HL-60 (cell line): ENCODE data around the gene IL31RA.

Experiments
- DNase-seq, 2 experiments: peaks; one replicate each; pipeline ENCODE4 v3.0.0-alpha.2; 2010 to 2020; ENCODE audit warnings: low read depth in 1 of 2, low spot score in 1 of 2
- H3K27ac ChIP-seq: fragments of 250-450 bp; sonication (Bioruptor Pico); replicated peaks from 2 replicates; pipeline ENCODE4 v1.5.1; 2020; ENCODE audit warnings: mild to moderate bottlenecking, moderate library complexity
- H3K27me3 ChIP-seq: fragments of 250-450 bp; sonication (Bioruptor Pico); 2 replicates; pipeline ENCODE4 v1.5.1; 2021; ENCODE audit warnings: mild to moderate bottlenecking, moderate library complexity; ENCODE audit not compliant: insufficient read depth, poor library complexity, severe bottlenecking
- H3K4me3 ChIP-seq: replicated peaks from 2 replicates; pipeline ENCODE4 v1.5.1; 2011; ENCODE audit warnings: mild to moderate bottlenecking, control low read depth, low read length; ENCODE audit not compliant: insufficient read depth
- GABPA ChIP-seq: IDR thresholded peaks from 2 replicates; pipeline ENCODE4 v1.6.1; 2012; ENCODE audit warnings: low read depth
- POLR2AphosphoS5 ChIP-seq: IDR thresholded peaks from 2 replicates; pipeline ENCODE4 v1.6.1; 2012; ENCODE audit warnings: low read depth
- SPI1 ChIP-seq: IDR thresholded peaks from 2 replicates; pipeline ENCODE4 v1.6.1; 2012; ENCODE audit warnings: low read depth, mild to moderate bottlenecking, borderline replicate concordance
- TF ChIP-seq, protein P1 (sequence below): IDR thresholded peaks from 2 replicates; pipeline ENCODE4 v1.6.1; 2012; ENCODE audit warnings: low read depth; ENCODE audit not compliant: insufficient replicate concordance
- TF ChIP-seq, protein P2 (sequence below): IDR thresholded peaks from one replicate; pipeline ENCODE4 v1.5.1; 2011; ENCODE audit warnings: low read length, control low read depth, inconsistent platforms; ENCODE audit not compliant: insufficient read depth

The IL31RA gene

DNA sequence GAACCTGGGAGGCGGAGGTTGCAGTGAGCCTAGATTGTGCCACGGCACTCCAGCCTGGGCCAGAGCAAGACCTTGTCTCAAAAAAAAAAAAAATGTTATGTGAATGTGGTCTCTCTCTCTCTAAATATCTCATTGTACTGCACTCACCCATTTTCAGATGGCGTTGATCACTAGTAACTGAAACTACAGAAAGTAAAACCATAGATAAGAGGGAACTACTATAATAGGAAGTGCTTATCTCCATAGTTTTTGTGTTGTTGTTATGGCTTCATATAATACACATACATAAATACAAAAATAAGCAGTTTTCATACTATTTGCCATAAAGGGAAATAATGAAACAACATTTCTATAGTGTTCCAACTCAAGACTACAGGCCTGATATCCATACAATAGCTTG, 9.1 kb downstream of the IL31RA start:
- DNase-seq: no peak
- no peak overlapping the region for H3K4me3 ChIP-seq
- no peaks in the 10 kb centered on the region for H3K27me3 ChIP-seq
- no peak for TF ChIP-seq POLR2AphosphoS5
- no peak for TF ChIP-seq SPI1
- TF ChIP-seq, protein P1, sequence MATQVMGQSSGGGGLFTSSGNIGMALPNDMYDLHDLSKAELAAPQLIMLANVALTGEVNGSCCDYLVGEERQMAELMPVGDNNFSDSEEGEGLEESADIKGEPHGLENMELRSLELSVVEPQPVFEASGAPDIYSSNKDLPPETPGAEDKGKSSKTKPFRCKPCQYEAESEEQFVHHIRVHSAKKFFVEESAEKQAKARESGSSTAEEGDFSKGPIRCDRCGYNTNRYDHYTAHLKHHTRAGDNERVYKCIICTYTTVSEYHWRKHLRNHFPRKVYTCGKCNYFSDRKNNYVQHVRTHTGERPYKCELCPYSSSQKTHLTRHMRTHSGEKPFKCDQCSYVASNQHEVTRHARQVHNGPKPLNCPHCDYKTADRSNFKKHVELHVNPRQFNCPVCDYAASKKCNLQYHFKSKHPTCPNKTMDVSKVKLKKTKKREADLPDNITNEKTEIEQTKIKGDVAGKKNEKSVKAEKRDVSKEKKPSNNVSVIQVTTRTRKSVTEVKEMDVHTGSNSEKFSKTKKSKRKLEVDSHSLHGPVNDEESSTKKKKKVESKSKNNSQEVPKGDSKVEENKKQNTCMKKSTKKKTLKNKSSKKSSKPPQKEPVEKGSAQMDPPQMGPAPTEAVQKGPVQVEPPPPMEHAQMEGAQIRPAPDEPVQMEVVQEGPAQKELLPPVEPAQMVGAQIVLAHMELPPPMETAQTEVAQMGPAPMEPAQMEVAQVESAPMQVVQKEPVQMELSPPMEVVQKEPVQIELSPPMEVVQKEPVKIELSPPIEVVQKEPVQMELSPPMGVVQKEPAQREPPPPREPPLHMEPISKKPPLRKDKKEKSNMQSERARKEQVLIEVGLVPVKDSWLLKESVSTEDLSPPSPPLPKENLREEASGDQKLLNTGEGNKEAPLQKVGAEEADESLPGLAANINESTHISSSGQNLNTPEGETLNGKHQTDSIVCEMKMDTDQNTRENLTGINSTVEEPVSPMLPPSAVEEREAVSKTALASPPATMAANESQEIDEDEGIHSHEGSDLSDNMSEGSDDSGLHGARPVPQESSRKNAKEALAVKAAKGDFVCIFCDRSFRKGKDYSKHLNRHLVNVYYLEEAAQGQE: no peak
- TF ChIP-seq GABPA: no peak
- TF ChIP-seq, protein P2, sequence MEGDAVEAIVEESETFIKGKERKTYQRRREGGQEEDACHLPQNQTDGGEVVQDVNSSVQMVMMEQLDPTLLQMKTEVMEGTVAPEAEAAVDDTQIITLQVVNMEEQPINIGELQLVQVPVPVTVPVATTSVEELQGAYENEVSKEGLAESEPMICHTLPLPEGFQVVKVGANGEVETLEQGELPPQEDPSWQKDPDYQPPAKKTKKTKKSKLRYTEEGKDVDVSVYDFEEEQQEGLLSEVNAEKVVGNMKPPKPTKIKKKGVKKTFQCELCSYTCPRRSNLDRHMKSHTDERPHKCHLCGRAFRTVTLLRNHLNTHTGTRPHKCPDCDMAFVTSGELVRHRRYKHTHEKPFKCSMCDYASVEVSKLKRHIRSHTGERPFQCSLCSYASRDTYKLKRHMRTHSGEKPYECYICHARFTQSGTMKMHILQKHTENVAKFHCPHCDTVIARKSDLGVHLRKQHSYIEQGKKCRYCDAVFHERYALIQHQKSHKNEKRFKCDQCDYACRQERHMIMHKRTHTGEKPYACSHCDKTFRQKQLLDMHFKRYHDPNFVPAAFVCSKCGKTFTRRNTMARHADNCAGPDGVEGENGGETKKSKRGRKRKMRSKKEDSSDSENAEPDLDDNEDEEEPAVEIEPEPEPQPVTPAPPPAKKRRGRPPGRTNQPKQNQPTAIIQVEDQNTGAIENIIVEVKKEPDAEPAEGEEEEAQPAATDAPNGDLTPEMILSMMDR: no peak
- H3K27ac ChIP-seq: no peak overlapping the region

DNA sequence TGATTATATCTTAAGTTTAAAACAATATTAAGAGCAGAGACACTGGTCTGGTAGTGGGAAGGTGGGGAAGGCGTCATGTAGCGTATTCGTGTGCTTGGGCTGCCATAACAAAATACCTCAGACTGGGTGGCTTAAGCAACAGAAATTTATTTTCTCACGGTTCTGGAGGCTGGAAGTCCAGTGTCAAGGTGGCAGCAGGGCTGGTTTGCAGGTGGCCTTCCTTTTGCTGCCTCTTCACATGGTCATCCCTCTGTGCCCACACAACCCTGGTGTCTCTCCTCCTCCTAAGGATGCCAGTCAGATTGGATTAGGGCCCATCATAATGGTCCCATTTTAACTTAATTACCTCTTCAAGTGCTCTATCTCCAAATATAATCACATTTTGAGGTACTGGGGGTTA, 9.6 kb downstream of the IL31RA start:
- no peak for TF ChIP-seq POLR2AphosphoS5
- TF ChIP-seq, protein P1: no peak
- no peak for TF ChIP-seq SPI1
- TF ChIP-seq, protein P2: no peak
- no peak for TF ChIP-seq GABPA
- Histone ChIP-seq H3K4me3 (no peak overlapping the region), H3K27ac (no peak overlapping the region), H3K27me3 (no peaks in the 10 kb centered on the region)
- DNase-seq: no peak

DNA sequence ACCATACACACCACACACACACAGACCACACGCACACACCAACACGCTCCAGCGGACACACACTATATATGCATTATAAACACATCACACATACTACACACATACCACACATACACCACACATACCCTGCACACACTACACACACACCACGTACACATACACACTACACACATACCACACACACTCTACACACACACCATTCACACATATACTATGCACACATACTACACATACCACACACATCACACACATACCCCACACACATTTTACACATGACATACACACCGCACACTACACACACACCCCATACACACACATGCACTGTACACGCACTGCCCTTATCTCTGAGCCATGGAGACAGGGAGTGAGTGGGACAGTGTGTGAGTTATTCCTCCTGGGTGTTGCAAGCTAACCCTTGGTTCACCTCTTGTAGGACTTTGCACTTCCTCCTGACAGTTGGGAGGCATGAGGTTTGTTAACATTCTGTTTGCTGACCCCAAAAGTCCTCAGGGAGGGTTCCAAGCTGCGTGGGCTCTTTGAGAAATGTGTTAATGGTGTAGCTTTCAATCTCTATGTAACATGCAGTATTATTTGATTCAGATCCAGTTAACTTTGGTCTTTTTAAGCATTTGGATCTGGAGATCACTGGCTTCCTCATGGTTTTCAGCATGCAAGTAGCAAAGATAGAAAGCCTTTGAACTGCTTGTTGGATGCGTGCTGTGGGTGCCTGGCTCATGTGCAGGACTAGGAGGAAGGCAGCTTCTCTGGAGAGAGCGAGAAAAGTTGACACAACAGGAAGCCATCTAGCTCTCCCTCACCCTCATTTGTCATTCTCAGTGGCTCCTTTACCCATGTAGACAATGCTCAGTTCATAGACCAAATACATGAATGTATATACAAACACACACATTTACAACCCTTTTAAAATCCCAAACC, 13.7 kb downstream of the IL31RA start:
- DNase-seq: peak; percentile 56
- peak overlapping the region; percentile 73 for H3K27ac ChIP-seq
- no peak for TF ChIP-seq GABPA
- TF ChIP-seq SPI1: peak; percentile 61; the same call in 1 of the 2 replicates
- TF ChIP-seq, protein P2: no peak
- no peak for TF ChIP-seq POLR2AphosphoS5
- TF ChIP-seq, protein P1: no peak
- no peak overlapping the region for H3K4me3 ChIP-seq
- H3K27me3 ChIP-seq: no peaks in the 10 kb centered on the region
